MCF 10A (cell line): ENCODE measurements around the gene BMPR1A. TPM values are rescaled to one million over a fixed set of nuclear protein-coding genes. Genes with fewer than 3 reads are reported as not detected.

Source experiments
- BruUV-seq: library from RNA; stranded (reverse); fragments of 400-500 nt; replicated peaks from 2 replicates; lab custom pipeline; 2021; lab: Mats Ljungman, UMichigan
- CTCF ChIA-PET: fragments of 300-600 bp; sonication (Branson Sonifier 250); formaldehyde crosslinking; extraction: SDS; loops from one replicate; lab custom pipeline; 2021; ENCODE audit warnings: antibody characterized with exemption, inconsistent platforms; lab: Yijun Ruan, JAX
- POLR2A ChIA-PET: fragments of 300-600, 350-650 bp; sonication (Branson Sonifier 250); formaldehyde crosslinking; extraction: SDS; loops from one replicate; lab custom pipeline; 2020; ENCODE audit warnings: antibody characterized with exemption, inconsistent platforms; lab: Yijun Ruan, JAX
- DNase-seq: peaks from one replicate; pipeline ENCODE4 v3.0.0-alpha.2; 2018; ENCODE audit not compliant: unreplicated experiment
- H3K27ac Mint-ChIP-seq: one replicate; pipeline ENCODE4 v1.8.0; 2022; ENCODE audit warnings: mild to moderate bottlenecking, low read depth, mixed read lengths; ENCODE audit not compliant: unreplicated experiment
- H3K27me3 Mint-ChIP-seq: one replicate; pipeline ENCODE4 v1.8.0; 2022; ENCODE audit warnings: mixed read lengths; ENCODE audit not compliant: insufficient read depth, unreplicated experiment
- H3K36me3 Mint-ChIP-seq: one replicate; pipeline ENCODE4 v1.8.0; 2022; ENCODE audit warnings: mild to moderate bottlenecking, moderate library complexity, mixed read lengths; ENCODE audit not compliant: insufficient read depth, unreplicated experiment
- H3K4me1 Mint-ChIP-seq: one replicate; pipeline ENCODE4 v1.8.0; 2022; ENCODE audit warnings: mixed read lengths; ENCODE audit not compliant: insufficient read depth, unreplicated experiment
- H3K4me3 Mint-ChIP-seq: one replicate; pipeline ENCODE4 v1.8.0; 2022; ENCODE audit warnings: mild to moderate bottlenecking, moderate library complexity, mixed read lengths; ENCODE audit not compliant: unreplicated experiment
- H3K9me3 Mint-ChIP-seq: one replicate; pipeline ENCODE4 v1.8.0; 2022; ENCODE audit warnings: mixed read lengths; ENCODE audit not compliant: unreplicated experiment
- intact Hi-C: fragments of 100-400 bp; cut with micrococcal nuclease; formaldehyde crosslinking; loops from 2 replicates; pipeline ENCODE4 v1.14.1; 2022
- total RNA-seq: library from RNA; stranded (reverse); gene quantifications from 2 replicates; pipeline ENCODE4 v1.2.3, GENCODE V29; 2022
- TF ChIP-seq, protein P1 (sequence below): fragments of 200-600 bp; IDR thresholded peaks from one replicate; pipeline ENCODE4 v1.8.0; 2022; ENCODE audit warnings: antibody characterized with exemption, mild to moderate bottlenecking; ENCODE audit not compliant: unreplicated experiment

Gene BMPR1A
- total RNA-seq, 1 experiment from 2014 or later: 27.3 TPM

DNA sequence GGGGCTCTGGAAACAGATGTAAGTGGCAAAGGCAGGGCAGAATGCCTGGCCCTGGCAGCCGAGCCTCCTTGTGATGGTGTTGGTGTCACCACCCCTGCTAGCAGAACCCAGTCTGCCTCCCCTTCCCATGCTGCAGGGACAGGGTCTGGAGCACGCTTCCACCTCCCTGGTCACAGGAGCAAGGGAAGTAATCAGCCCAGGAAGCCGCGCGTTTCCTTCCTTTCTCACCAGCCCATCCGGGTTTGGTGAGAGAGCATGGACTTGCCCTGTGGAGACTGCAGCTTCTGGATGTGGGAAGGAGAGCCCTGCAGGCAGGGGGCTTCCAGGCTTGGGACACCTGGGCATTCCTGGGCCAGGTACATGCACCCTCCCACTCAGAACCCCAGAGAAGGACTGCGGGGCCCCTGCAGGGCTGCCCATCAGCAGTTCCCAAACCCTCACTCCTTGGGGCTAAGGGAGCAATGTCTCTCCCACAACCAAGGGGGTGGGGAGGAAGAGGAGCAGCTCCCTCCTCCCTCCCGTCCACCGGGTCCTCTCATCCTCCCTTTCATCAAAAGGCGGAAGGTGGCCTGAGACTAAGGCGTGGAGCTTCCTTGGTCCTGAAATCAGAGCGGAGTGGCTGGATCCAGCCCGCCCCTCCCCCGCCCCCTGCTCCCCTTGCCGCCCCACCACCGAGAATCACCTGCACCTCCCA lies 199.2 kb downstream of the BMPR1A start:
- H3K4me3 Mint-ChIP-seq: no peak overlapping the region
- H3K36me3 Mint-ChIP-seq: no peaks in the 10 kb centered on the region
- no peak for DNase-seq
- no TSS peak for BruUV-seq
- CTCF ChIA-PET: interaction anchor here (0.5 to 1.0 kb wide), 2 partner anchors 17 to 193 kb away, joined by 3 to 4 read pairs; no protein-coding TSS in a partner anchor
- intact Hi-C loops: no loop called here
- POLR2A ChIA-PET: interaction anchor here (0.8 kb wide), 1 partner anchor 11 kb away, joined by 3 read pairs; no protein-coding TSS in a partner anchor
- H3K27me3 Mint-ChIP-seq: no peaks in the 10 kb centered on the region
- no peak overlapping the region for H3K27ac Mint-ChIP-seq
- peaks cover 10% of the 10 kb centered on the region for H3K9me3 Mint-ChIP-seq
- TF ChIP-seq, protein P1, sequence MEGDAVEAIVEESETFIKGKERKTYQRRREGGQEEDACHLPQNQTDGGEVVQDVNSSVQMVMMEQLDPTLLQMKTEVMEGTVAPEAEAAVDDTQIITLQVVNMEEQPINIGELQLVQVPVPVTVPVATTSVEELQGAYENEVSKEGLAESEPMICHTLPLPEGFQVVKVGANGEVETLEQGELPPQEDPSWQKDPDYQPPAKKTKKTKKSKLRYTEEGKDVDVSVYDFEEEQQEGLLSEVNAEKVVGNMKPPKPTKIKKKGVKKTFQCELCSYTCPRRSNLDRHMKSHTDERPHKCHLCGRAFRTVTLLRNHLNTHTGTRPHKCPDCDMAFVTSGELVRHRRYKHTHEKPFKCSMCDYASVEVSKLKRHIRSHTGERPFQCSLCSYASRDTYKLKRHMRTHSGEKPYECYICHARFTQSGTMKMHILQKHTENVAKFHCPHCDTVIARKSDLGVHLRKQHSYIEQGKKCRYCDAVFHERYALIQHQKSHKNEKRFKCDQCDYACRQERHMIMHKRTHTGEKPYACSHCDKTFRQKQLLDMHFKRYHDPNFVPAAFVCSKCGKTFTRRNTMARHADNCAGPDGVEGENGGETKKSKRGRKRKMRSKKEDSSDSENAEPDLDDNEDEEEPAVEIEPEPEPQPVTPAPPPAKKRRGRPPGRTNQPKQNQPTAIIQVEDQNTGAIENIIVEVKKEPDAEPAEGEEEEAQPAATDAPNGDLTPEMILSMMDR: no peak
- peaks cover 12% of the 10 kb centered on the region for H3K4me1 Mint-ChIP-seq

- intact Hi-C loops: no loop called here
- DNase-seq: no peak
- no peaks in the 10 kb centered on the region for H3K27me3 Mint-ChIP-seq
- TF ChIP-seq, protein P1: no peak
- POLR2A ChIA-PET: interaction anchor here (0.6 to 1.6 kb wide), 4 partner anchors 10 to 229 kb away, joined by 3 to 6 read pairs (median 4); partner anchors contain the start of gene ADIRF
- H3K9me3 Mint-ChIP-seq: peaks cover 10% of the 10 kb centered on the region
- CTCF ChIA-PET: interaction anchor here (0.5 to 3.5 kb wide), 5 partner anchors 11 to 230 kb away, joined by 3 to 22 read pairs (median 4); partner anchors contain the start of gene ADIRF
- H3K4me3 Mint-ChIP-seq: no peak overlapping the region
- BruUV-seq: no TSS peak
- no peak overlapping the region for H3K27ac Mint-ChIP-seq
- H3K4me1 Mint-ChIP-seq: peaks cover 12% of the 10 kb centered on the region
- H3K36me3 Mint-ChIP-seq: no peaks in the 10 kb centered on the region
Measured at GRCh38 chr10:86956195-86956847, 199.9 kb downstream of the BMPR1A start.

GRCh38 chr10:86956848-86957448 lies 200.5 kb downstream of the BMPR1A start:
- TF ChIP-seq, protein P1: no peak
- intact Hi-C loops: no loop called here
- BruUV-seq: no TSS peak
- no peaks in the 10 kb centered on the region for H3K36me3 Mint-ChIP-seq
- ChIA-PET CTCF (interaction anchor here (0.6 to 3.5 kb wide), 5 partner anchors 11 to 231 kb away, joined by 3 to 22 read pairs (median 4); partner anchors contain the start of gene ADIRF), POLR2A (interaction anchor here (0.6 to 1.6 kb wide), 5 partner anchors 9 to 230 kb away, joined by 3 to 6 read pairs (median 6); partner anchors contain the start of gene ADIRF)
- no peaks in the 10 kb centered on the region for H3K27me3 Mint-ChIP-seq
- no peak overlapping the region for H3K4me3 Mint-ChIP-seq
- H3K9me3 Mint-ChIP-seq: peaks cover 7% of the 10 kb centered on the region
- H3K4me1 Mint-ChIP-seq: peaks cover 12% of the 10 kb centered on the region
- no peak overlapping the region for H3K27ac Mint-ChIP-seq
- DNase-seq: no peak
